NCI-H1417 treated with DMSO at 0.1 percent for 48 hours (cell line): ENCODE results near the gene MATN1.

Experiments
- DNase-seq: peaks from one replicate; lab custom pipeline; 2025; lab: John Stamatoyannopoulos, UW

MATN1 gene

DNA sequence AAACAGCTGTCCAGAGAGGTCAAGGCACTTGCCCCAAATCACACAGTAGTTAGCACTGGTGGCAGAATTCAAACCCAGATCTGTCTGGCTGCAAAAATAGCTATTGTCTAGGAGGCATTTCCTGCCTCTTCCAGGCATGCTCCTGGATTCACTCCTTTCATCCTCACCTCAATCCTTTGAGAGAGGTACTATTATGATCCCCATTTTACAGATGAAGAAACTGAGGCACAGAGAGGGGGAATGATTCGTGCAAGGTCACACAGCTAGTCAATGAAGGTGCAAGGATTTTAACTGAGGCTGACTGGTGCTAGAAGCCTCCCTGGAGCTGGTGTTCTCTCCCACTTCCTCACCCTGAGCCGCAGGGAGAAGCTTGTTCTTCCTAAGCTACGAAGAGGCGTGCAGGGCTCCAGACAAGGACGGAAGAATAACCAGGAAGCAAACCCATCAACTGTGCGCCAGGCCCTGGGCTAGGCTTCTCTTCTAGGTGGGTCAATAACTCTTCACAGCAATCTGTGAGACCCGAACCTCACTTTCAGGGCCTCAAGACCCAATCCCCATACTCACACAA lies 34.8 kb upstream of the MATN1 start:
- DNase-seq = no peak

DNA sequence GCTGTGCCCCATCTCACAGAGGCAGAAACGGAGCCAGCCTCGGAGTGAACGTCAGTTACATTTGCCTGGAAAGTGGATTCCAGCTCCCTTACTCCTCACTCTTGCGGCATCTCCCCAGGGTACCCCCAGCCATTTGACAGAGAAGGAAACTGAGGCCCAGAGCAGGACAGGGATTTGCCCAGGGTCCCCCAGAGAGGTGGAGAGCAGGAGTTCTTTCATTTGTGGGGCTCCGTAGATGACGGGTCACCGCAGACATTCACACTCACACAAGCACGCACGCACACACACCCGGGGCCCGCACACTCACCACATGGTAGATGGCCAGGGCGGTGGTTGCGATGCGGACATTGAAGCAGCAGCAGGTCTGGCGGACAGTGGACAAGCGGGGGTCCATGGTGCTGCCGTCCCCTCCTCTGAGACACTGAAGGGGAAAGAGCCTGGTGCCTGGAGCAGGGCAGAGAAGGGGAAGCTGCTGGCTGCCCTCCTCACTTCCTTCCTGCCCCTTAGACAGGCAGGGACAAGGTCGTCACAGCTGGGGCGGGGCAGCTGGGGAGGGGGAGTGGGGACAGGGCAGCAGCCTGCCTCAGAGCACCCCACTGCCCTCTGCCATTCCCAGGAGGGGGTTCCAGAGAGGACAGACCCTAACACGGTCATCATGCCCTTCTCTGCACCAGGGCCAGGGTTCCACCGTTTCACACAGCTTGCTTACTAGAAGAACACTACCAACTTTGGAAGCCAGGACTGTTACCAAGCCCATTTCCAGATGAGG lies 34.2 kb upstream of the MATN1 start, which contains the start of gene LAPTM5:
LAPTM5 (minus strand) TSS at position 423 of the 769 bp plus-strand sequence; CDS start at position 394, 29 bp downstream.
- no peak for DNase-seq

DNA sequence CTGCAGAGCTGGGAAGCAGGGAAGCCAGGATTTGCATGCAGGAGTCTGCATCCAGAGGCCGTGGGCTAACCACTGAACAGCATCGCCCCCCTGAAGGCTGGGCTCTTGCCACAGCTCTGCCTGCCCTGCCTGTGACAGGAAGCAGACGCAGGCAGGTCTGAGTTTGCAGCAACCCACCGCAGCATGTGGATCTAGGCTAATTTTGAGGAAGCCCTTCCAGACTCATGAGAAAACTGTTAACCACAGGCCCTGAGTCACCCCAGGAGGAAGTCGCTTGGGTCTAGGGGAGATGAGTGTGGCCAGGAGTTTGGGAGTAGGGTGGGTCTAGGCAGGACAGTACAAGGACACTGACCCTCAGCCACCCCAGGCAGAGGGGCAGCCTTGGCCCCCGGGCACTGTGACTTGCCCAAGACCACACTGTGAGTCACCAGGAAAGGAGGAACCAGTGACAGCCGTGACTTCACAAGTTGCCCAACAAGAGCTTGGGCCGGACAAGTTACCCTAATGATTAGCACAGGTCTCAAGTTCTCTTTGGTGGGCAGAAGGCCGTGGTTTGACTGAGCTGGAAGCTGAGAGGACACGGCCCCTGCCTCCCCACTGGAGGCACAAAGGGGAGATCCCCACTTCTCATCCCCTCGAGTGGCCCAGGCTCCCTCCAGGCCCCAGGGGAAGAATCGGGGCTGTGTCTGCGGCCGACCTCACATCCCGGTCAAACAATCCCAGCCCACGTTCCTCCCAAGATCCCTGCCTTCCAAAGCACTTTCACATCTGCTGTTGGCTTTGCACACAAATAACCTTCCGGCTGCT lies 33.4 kb upstream of the MATN1 start:
- DNase-seq = no peak

DNA sequence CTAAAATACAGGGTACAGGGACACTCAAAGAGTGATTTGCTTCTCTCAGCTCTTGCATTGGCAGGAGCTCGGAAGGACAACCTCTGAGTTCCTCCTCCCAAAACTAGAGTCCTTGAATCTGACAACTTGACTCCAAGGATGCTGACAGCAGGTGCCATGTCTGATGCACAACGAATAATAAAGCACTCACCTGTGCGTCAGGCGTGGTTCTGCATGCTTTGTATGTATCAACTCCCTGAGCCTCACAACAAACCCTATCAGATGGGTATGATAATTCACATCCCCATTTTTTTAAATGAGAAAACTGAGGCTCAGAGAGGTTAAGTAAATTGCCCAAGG lies 32.8 kb upstream of the MATN1 start:
- DNase-seq = no peak

DNA sequence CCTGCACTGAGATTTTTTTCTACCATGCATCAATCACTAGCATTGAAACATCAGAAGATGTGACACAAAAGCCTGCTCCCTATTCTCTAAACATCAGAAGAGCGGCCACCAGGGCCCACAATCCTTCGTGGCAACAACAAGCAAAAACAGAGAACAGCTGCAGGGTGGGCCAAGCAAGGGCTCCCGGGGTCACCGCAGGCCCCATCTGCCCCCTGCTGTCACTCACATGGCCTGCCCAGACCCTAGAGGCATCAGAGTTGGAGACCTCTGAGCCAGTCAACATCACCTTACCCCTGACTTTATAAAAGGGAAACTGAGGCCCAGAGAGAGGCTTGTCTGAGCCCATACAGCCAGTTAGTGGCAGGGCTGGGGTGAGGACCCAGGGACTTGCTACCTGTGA lies 32.4 kb upstream of the MATN1 start:
- DNase-seq = no peak

DNA sequence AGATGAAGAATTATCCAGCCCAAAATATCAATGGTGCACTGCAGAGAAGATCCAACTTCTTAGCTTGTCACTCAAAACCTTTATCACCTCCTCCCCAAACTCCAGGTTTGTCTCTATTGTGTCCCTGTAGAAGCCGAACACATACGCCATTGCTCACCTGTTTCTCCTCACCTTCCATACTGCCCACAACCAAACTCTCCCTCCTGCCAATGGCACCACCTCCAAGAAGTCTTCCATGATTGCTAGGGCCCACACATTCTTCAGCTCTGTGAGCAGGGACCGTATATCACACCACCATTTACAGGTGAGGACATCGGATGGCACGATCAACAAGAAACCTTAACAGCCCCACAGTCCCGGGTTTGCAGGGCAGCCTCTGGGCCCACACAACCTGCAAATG lies 31.9 kb upstream of the MATN1 start:
- DNase-seq = no peak

DNA sequence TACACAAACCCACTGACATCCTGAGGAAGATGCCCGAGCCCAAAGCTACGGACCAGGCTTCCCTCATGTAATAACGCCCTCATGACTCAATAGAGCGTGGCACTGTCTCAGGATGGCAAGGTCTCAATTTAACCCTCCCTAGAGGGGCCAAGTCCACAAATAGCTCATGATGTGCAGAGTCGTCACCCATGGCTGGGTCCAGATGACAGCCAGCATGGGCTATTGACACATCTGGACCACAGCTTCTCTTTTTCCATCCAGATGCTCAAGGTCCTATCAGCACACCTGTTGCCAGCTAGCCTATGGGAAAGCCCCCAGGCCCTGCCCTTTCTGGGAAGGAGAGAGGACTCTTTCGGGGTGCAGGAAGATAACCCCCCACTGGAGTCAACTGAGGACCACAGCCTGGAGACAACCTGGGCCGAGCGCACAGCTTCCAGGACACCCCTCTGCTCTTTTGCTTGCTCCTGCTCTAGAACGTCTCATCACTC lies 31.3 kb upstream of the MATN1 start:
- no peak for DNase-seq

DNA sequence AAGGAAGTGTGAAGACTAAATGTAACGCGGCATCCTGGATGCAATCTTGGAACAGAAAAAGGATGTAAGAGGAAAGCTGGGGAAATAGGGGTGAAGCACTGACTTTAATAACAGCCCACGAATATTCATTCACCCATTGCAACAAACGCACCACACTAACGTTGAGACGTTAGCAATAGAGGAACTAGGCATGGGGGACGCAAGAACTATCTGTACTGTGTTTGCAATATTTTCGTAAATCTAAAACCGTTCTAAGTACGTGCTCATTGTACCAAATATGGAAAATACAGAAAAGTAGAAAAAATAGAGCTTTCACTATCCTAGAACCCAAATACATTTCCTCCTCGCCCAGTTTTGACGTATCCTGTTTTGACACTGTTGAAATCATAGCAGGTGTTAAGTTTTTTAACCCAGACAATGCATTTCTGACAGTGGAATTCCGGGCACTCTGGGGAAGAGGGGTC lies 30.3 kb upstream of the MATN1 start:
- DNase-seq = no peak

DNA sequence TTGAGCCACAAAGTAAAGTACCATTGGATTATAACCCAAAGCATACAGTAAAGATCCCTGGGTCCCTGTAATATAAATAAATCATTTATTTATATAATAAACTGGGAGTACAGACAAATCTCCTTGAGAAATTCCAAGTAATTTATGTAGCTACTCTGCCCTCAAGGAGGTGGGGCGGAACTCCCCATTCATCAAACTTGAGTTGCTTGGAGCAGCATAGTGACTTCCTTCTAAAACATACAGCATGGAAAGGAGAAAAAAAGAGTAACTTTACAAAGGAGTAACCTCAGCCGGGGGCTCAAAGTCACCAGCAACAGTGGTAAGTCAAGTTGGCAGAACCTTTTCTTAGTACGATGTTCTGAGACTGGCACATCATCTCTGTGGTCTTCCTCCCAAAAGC lies 29.7 kb upstream of the MATN1 start:
- no peak for DNase-seq

DNA sequence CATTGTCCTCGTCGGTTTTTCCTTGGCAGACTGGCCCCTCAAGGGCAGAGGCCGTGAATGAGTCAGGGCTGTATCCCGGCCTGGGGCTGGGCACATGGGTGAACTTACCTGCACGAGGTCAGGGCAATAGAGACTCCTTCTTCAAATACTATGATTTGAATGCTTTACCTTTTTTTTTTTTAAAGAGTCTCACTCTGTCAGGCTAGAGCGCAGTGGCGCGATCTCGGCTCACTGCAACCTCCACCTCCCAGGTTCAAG lies 29.2 kb upstream of the MATN1 start:
- no peak for DNase-seq

DNA sequence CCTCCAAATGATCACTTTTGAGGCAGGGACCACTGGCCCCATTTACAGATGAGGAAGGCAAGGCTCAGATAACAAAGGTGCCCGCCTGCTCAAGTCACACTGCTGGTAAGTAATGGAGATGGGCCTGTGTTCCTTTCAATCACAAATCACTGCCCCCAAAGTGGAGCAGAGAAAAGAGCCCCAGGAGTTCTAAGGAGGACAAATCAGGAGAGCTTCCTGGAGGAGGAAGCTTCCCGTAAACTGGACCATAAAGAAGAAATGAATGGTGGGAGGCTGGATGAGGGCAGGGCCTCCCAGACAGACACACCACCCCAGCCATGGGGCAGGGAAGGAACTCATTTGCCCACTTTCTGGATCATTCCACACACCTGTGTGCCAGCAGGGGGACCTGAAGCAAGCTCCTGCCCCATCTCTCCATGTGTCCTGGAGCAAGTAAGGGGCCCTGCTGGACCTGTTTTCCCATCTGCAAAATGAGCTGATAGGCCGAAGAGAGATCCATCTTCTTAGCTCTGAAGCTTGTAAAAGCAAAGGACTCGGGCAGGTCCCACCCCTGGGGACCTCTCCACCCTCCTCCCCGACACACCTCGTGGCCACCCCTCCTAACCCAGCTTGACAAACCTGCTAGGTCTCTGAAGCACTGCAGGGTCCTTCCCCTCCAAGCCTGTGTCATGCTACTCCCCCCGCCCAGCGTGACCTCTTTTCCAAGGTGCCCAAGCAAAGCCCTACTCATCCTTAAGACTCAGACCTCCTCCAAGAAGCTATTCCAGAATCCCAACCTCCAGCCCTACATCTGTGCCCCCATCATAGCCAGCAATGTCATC lies 28.7 kb upstream of the MATN1 start:
- DNase-seq = no peak

DNA sequence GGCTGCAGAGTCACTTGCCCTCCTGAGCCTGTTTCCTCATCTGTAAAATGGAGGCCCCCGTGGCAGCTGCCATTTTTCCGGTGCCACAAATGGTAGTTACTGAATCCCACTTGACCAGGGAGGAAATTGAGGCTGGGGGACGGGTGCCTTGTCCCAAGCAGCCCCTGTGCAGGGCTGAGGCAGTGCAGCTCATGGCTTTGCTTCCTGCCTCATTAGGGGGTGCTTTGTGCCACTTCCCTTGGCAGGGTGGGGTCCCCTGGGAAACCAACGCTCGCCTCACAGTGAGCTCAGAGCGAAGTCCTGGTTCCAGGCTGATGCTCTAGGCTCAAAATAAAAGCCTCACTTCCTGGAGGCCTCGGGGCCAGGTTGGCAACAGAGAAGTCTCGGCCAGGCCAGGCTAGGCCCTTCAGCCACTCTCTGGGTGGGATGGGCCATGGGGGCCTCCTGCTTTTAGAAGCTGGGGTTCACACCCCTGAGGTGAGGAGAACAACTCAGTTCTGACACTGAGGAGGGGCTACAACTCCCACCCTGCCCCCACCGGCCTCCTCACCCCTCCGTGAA lies 27.4 kb upstream of the MATN1 start:
- no peak for DNase-seq

DNA sequence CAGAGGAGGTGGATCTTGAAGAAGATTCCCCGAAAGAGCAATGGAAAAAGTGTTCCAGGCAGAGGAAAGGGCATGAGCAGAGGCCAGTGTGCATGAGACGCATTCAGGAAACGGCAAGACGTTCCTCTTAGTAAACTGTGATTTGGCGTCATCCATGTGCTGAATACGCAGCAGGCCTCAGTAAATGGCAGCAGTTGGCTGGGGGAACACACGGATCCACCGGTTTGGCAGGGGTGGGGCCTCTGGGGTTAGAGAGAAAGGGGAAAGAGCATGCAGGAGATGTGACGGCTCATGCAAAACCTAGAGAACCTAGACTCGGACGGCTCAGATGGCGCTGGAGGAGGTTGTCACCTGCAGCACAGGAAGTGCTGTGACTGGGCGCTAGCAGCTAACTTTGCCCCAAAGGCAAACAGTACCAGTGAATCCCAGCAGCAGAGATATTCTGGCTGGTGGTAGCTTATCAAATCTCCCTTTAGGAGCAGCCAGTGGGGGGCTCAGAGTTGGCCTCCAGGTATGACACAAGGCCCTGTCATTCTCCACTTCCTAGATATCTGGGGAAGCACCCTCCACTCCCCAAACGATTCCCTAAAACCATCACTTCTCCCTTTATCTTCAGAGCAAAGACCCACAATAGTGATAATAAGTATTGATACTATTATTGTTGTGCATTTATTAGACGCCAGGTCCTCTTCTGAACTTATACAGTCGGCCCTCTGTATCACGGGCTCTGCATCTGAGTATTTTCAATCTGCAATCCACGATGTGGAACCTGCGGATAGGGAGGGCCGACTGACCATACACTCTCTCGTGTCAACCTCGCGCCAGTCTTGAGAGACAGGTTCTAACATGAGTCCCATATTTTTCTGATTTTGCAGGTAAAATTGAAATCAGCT lies 26.6 kb upstream of the MATN1 start:
- DNase-seq = no peak

DNA sequence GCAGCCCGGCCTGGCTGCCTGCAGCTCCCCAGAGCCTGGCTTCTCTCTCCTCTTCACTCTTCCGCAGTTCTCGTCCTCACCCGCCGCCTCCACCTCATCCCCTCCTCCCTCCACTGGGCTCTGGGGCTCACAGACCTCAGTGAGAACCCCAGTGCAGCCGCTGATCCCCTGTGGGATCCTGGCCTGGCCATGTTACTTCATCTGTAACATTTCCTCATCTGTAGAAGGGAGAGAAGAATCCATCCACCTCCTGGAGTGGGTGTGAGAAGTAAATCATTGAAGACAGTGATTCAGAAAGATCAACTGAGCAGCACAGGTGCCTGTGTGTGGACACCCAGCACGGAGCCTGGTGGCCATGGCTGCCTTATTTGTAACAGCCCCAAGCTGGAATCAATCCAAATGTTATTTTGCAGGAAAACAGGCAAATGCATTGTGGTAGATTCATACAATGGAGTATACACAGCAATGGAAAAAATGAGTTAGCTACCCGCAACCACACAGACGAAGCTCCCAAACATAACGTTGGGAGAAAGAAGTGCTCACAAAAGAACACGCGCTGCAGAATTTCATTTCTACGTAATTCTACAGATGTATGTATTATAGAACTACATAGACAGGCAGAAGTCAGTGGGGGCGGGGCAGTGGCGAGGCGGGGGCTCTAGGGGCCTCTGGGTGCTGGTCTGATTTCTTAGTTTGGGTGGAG lies 25.5 kb upstream of the MATN1 start:
- no peak for DNase-seq

DNA sequence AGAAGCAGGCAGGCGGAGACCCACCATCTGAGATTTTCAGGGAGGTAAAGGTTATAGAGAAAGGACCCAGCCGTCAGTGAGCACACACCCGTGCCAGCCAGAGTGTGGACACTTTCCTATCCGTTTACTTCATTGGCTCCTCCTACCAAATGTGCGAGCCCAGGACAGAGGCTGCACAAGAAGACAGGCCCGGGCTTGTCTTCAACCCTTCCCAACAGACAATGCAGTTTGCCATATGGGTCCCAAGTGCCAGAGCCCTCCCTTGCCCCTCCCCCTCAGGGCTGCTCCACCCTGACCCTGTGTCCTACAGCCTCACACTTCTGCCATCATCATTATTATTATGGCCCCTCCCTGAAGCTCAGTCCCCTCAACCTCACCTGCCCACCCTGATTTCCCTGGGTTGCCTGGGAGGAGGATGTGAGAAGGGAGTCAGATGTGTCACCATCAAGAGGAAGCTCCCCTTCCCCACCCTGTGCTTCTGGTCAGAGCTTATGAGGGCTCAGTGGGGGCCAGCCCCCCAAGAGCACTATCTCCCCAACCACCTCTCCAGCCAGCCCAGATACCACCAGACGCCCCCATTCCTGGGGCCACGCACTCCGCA lies 24.8 kb upstream of the MATN1 start:
- DNase-seq = no peak

DNA sequence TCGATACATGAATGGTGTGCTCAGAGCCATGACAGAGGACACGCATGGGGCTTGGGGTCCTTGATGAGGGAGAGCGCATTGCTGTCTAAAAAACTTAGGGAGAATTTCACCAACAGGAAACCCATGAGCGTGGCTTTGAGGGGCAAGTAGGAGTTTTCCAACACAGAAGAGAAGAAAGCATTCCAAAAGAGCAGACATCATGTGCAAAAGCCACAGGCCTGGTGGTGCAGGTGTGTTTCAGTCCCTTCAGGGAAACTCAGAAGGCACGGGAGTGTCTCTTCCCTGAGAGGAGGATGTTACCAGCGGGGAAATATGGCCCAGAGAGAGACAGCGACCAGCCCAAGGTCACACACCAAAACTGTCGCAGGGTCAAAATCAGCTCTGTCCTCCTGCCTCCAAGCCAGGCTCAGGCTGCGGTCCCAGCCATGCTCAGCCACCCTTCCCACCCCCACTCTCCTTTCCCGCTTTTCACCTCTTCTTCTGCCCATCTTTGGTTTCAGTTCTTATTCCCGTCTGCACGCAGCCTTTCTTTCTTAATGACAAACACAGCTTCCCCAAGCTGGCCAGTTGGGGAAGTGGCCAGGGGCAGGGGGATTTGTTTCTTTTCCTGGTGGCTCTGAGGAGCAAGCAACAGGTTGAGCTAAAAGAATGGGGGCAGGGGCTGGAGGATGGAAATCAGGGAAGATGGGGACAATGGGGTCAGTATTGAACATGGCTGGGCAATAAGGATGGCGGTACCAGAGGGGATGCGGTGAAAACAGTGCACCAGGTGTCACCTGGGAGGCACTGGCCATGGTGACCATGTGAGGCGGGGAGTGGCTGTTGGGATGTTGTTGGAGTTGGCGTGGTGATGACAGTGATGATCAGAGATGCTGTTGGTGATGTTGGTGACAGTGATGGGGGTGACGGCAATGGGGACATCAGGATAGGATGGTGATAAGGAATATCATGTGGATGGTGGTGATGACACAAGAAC lies 23.9 kb upstream of the MATN1 start:
- no peak for DNase-seq

DNA sequence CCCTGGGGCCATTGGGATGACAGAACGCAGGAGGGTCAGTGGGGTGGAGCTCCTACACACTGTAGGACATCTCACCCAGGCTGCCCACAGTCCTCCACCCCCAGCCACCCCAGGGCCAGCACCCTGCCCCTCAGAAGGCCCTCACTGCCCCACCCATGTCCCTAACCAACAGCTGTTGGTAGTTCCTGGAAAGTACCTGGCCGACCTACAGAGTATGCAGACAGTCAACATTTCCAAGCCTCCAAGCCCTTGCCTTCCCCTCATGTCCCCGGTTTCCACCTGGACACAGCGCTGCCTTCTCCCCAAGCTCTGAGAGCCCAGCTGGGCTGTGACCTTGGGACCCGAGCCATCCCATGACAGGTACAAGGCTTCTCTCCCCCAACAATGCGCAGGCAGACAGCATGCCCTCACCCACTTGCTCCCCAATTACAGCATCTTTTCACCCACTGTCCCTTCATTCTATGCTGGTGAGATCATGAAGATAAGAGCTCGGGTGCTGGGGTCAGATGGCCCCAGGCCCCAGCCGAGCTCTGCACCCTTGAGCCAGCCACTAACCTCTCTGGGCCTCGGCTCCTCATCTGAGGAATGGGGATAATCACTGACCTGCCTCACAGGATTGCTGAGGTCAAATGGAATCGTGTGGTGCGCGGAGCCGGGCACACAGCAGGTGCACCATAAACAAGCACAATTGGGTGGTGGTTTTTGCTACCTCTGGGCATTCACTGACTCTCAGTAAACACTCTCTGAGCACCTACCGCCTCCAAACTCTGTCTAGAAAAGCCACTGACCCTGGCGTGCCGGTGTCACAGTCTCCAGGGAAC lies 23.0 kb upstream of the MATN1 start:
- DNase-seq = no peak

DNA sequence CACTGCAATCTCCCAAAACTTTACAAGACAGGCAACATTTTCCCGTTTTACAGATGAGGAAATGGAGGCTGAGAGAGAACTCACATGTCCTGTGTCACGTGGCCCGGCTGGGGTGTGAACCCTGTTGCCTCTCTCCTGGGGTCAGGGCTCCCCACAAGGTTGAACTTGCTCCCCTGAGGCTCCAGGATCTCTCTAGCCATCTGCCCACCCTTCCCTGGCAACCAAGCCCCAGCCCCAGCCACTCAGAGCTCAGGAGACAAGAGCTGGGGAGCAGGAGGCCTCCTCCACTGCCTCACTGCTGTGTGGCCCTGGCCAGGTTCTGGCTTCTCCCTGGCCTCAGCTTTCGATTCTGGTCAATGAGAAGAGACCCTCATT lies 22.4 kb upstream of the MATN1 start:
- DNase-seq = no peak
